SK-N-SH (cell line): Measurements from ENCODE around the gene CIROP. TPM values are rescaled to one million over a fixed set of nuclear protein-coding genes. Genes with fewer than 3 reads are reported as not detected.

Experiments
- CTCF ChIA-PET: fragments of 300-600, 350-600 bp; formaldehyde crosslinking; extraction: SDS; loops from one replicate; lab custom pipeline; 2021; lab: Yijun Ruan, JAX
- POLR2A ChIA-PET: fragments of 350-600 bp; sonication (Branson Sonifier 250); formaldehyde crosslinking; extraction: SDS; loops from one replicate; lab custom pipeline; 2020; ENCODE audit warnings: antibody characterized with exemption, inconsistent platforms; lab: Yijun Ruan, JAX
- DNase-seq: peaks from one replicate; pipeline ENCODE4 v3.0.0; 2012
- H2AFZ ChIP-seq: fragments of 200-600 bp; sonication (generic); 2 replicates; pipeline ENCODE4 v1.8.1; 2016; ENCODE audit warnings: antibody characterized with exemption, mild to moderate bottlenecking, low read depth
- H3F3A ChIP-seq: fragments of 200-600 bp; sonication (generic); replicated peaks from 2 replicates; pipeline ENCODE3; 2016; ENCODE audit warnings: antibody characterized with exemption, mild to moderate bottlenecking; ENCODE audit not compliant: insufficient read depth
- H3K27ac ChIP-seq, 2 experiments: fragments of 200-500 bp in 1 of 2; fragments of 200-600 bp in 1 of 2; sonication (Bioruptor generic) in 1 of 2; sonication (generic), shearing (Covaris generic) in 1 of 2; 2 replicates each; pipeline versions ENCODE4 v1.5.1 to v1.6.1; 2014 to 2016; ENCODE audit warnings: low read depth in 2 of 2, inconsistent platforms in 1 of 2, low read length in 1 of 2, mild to moderate bottlenecking in 1 of 2, mixed read lengths in 1 of 2
- H3K27me3 ChIP-seq: fragments of 200-600 bp; sonication (generic), shearing (Covaris generic); 2 replicates; pipeline ENCODE4 v1.6.1; 2016; ENCODE audit warnings: mixed run types; ENCODE audit not compliant: insufficient read depth
- H3K36me3 ChIP-seq, 2 experiments: fragments of 200-500 bp in 1 of 2; fragments of 200-600 bp in 1 of 2; sonication (Bioruptor generic) in 1 of 2; sonication (generic) in 1 of 2; replicated peaks in 1 of 2; 2 replicates each; pipeline versions ENCODE3 to v1.5.1; 2014 to 2016; ENCODE audit warnings: low read length in 1 of 2, mild to moderate bottlenecking in 1 of 2; ENCODE audit not compliant: insufficient read depth in 2 of 2, control insufficient read depth in 1 of 2
- H3K4me1 ChIP-seq, 2 experiments: fragments of 200-500 bp in 1 of 2; fragments of 200-600 bp in 1 of 2; sonication (Bioruptor generic) in 1 of 2; sonication (generic), shearing (Covaris generic) in 1 of 2; 2 replicates each; pipeline versions ENCODE4 v1.5.1 to v1.6.1; 2014 to 2016; ENCODE audit warnings: low read depth in 1 of 2, low read length in 1 of 2, mixed run types in 1 of 2; ENCODE audit not compliant: insufficient read depth in 2 of 2, control insufficient read depth in 1 of 2
- H3K4me2 ChIP-seq: fragments of 200-600 bp; sonication (generic), shearing (Covaris generic); 2 replicates; pipeline ENCODE4 v1.6.1; 2017; ENCODE audit warnings: mixed run types
- H3K4me3 ChIP-seq, 2 experiments: fragments of 200-500 bp in 1 of 2; fragments of 200-600 bp in 1 of 2; sonication (Bioruptor generic) in 1 of 2; sonication (generic), shearing (Covaris generic) in 1 of 2; 2 replicates each; pipeline versions ENCODE4 v1.5.1 to v1.8.1; 2014 to 2016; ENCODE audit warnings: low read depth in 2 of 2, inconsistent platforms in 1 of 2, low read length in 1 of 2, mild to moderate bottlenecking in 1 of 2, mixed read lengths in 1 of 2, moderate library complexity in 1 of 2
- H3K79me2 ChIP-seq: fragments of 200-600 bp; sonication (generic); 2 replicates; pipeline ENCODE4 v1.8.1; 2017; ENCODE audit warnings: mild to moderate bottlenecking; ENCODE audit not compliant: insufficient read depth
- H3K9ac ChIP-seq: fragments of 200-600 bp; sonication (generic); 2 replicates; pipeline ENCODE4 v1.6.1; 2017; ENCODE audit warnings: mixed run types
- H3K9me2 ChIP-seq: fragments of 200-600 bp; sonication (generic); 2 replicates; pipeline ENCODE4 v1.6.1; 2017; ENCODE audit warnings: mixed run types
- H3K9me3 ChIP-seq: fragments of 200-600 bp; sonication (generic); 2 replicates; pipeline ENCODE4 v1.6.1; 2017; ENCODE audit warnings: mixed run types, mild to moderate bottlenecking, moderate library complexity
- H4K20me1 ChIP-seq: fragments of 200-600 bp; sonication (generic); 2 replicates; pipeline ENCODE4 v1.6.1; 2017; ENCODE audit warnings: mild to moderate bottlenecking, mixed run types; ENCODE audit not compliant: insufficient read depth
- FOSL2 ChIP-seq: IDR thresholded peaks from 2 replicates; pipeline ENCODE4 v1.4.0; 2012; ENCODE audit warnings: low read depth, mild to moderate bottlenecking, moderate library complexity, borderline replicate concordance
- FOXJ3 ChIP-seq: sonication (generic); formaldehyde crosslinking; IDR thresholded peaks from 2 replicates; pipeline ENCODE4 v1.5.1; 2020; ENCODE audit warnings: mild to moderate bottlenecking, missing genetic modification reagents
- FOXM1 ChIP-seq: IDR thresholded peaks from 2 replicates; pipeline ENCODE4 v1.4.0; 2012; ENCODE audit warnings: low read depth, mild to moderate bottlenecking
- GABPA ChIP-seq: IDR thresholded peaks from 2 replicates; pipeline ENCODE4 v1.4.0; 2012; ENCODE audit warnings: low read depth, mild to moderate bottlenecking
- GATA2 ChIP-seq: sonication (generic); formaldehyde crosslinking; IDR thresholded peaks from 2 replicates; pipeline ENCODE4 v1.5.0; 2020; ENCODE audit warnings: mild to moderate bottlenecking, missing genetic modification reagents
- JUND ChIP-seq: IDR thresholded peaks from 2 replicates; pipeline ENCODE4 v1.4.0; 2012
- MAX ChIP-seq: IDR thresholded peaks from 2 replicates; pipeline ENCODE4 v1.4.0; 2012; ENCODE audit warnings: low read depth
- MXI1 ChIP-seq: IDR thresholded peaks from 2 replicates; pipeline ENCODE4 v1.6.1; 2012; ENCODE audit warnings: mild to moderate bottlenecking, low read depth, low read length, improper control_type of control experiment
- NFIC ChIP-seq: IDR thresholded peaks from 2 replicates; pipeline ENCODE4 v1.4.0; 2012; ENCODE audit warnings: borderline replicate concordance
- RAD21 ChIP-seq: IDR thresholded peaks from 2 replicates; pipeline ENCODE4 v1.6.1; 2012; ENCODE audit warnings: mild to moderate bottlenecking, low read length
- RXRA ChIP-seq: IDR thresholded peaks from 2 replicates; pipeline ENCODE4 v1.4.0; 2012; ENCODE audit warnings: low read depth, mild to moderate bottlenecking, borderline replicate concordance
- SIN3A ChIP-seq: IDR thresholded peaks from 2 replicates; pipeline ENCODE4 v1.6.1; 2012; ENCODE audit warnings: low read depth, mild to moderate bottlenecking, low read length, moderate library complexity, borderline replicate concordance
- SMC3 ChIP-seq: IDR thresholded peaks from 2 replicates; pipeline ENCODE4 v1.6.1; 2012; ENCODE audit warnings: low read depth, low read length, improper control_type of control experiment
- TAF1 ChIP-seq: IDR thresholded peaks from 2 replicates; pipeline ENCODE4 v1.6.1; 2012; ENCODE audit warnings: low read depth, mild to moderate bottlenecking, low read length, moderate library complexity, borderline replicate concordance
- TEAD4 ChIP-seq: IDR thresholded peaks from 2 replicates; pipeline ENCODE4 v1.4.0; 2012; ENCODE audit warnings: mild to moderate bottlenecking, borderline replicate concordance; ENCODE audit not compliant: insufficient read depth
- ZBTB33 ChIP-seq: IDR thresholded peaks from 2 replicates; pipeline ENCODE4 v1.4.0; 2012; ENCODE audit warnings: low read depth, borderline replicate concordance
- WGBS: methylation state at CpG from one replicate; pipeline ENCODE4 v1.1.6; 2017; ENCODE audit warnings: low lambda C conversion rate; 5-methylcytosine and 5-hydroxymethylcytosine counted together
- polyA plus RNA-seq, 3 experiments: library from polyadenylated mRNA; depleted of rRNA; stranded (reverse); fragments of >200 nt; gene quantifications; 2 replicates each; pipeline ENCODE4 v1.2.3, GENCODE V29; 2012

Gene CIROP
- polyA plus RNA-seq, 1 of the 3 experiments (the other 2 are of a cell fraction), result not detected

GRCh38 chr14:23114120-23114458 lies 9.3 kb upstream of the CIROP start:
- H3F3A ChIP-seq, result peaks cover 3% of the 10 kb centered on the region
- WGBS, result 63% methylated on average over 5 of the region's 5 CpGs
- peak overlapping the region in 1 of 2 experiments; percentile 80; a peak in 2 of 4 replicates for H3K27ac ChIP-seq
- no peak for DNase-seq
- peaks cover 0 to 14% of the 10 kb centered on the region in 2 experiments; a peak in 3 of 4 replicates for H3K4me1 ChIP-seq
- H3K27me3 ChIP-seq, result peaks cover 11% of the 10 kb centered on the region; the same call in 1 of the 2 replicates
- H3K4me2 ChIP-seq, result peak overlapping the region; percentile 74; the same call in 1 of the 2 replicates
- no peaks in the 10 kb centered on the region for H3K79me2 ChIP-seq
- H3K9me2 ChIP-seq, result no peaks in the 10 kb centered on the region
- no peak overlapping the region for H2AFZ ChIP-seq
- CTCF ChIA-PET, result interaction anchor here (1.0 to 19.7 kb wide), 2 partner anchors 10 to 69 kb away, joined by 4 to 495 read pairs; partner anchors contain the start of gene SLC7A8
- no peaks in the 10 kb centered on the region for H4K20me1 ChIP-seq
- POLR2A ChIA-PET, result interaction anchor here (1.7 kb wide), 1 partner anchor 19 kb away, joined by 6 read pairs; the partner anchor contains the start of genes ACIN1 and C14orf119
- H3K36me3 ChIP-seq, result no peaks in the 10 kb centered on the region
- H3K9me3 ChIP-seq, result no peaks in the 10 kb centered on the region
- no peak overlapping the region for H3K4me3 ChIP-seq
- no peak for TF ChIP-seq MXI1
- TF ChIP-seq NFIC, result no peak
- no peak overlapping the region for H3K9ac ChIP-seq

- no peaks in the 10 kb centered on the region for H3K36me3 ChIP-seq
- H3F3A ChIP-seq, result peaks cover 3% of the 10 kb centered on the region
- H3K4me1 ChIP-seq, result peaks cover 0 to 14% of the 10 kb centered on the region in 2 experiments; a peak in 3 of 4 replicates
- no peak overlapping the region for H3K4me3 ChIP-seq
- H2AFZ ChIP-seq, result no peak overlapping the region
- no peak overlapping the region for H3K27ac ChIP-seq
- TF ChIP-seq JUND, result no peak
- TF ChIP-seq FOSL2, result no peak
- TF ChIP-seq GABPA, result no peak
- TF ChIP-seq MAX, result no peak
- no peak for TF ChIP-seq TAF1
- TF ChIP-seq FOXJ3, result no peak
- no peak for TF ChIP-seq RXRA
- no peak for TF ChIP-seq SIN3A
- TF ChIP-seq GATA2 (CRISPR knock-in tag), result no peak
- TF ChIP-seq NFIC, result no peak
- TF ChIP-seq SMC3, result no peak
- TF ChIP-seq FOXM1, result no peak
- no peak for TF ChIP-seq RAD21
- TF ChIP-seq TEAD4, result no peak
- no peak for TF ChIP-seq ZBTB33
- peaks cover 11% of the 10 kb centered on the region; the same call in 1 of the 2 replicates for H3K27me3 ChIP-seq
- no peaks in the 10 kb centered on the region for H3K79me2 ChIP-seq
- ChIA-PET CTCF (interaction anchor here (1.0 to 19.7 kb wide), 4 partner anchors 13 to 70 kb away, joined by 3 to 495 read pairs (median 4); partner anchors contain the start of genes ACIN1, C14orf119 and SLC7A8), POLR2A (interaction anchor here (1.7 kb wide), 1 partner anchor 19 kb away, joined by 6 read pairs; the partner anchor contains the start of genes ACIN1 and C14orf119)
- H3K9ac ChIP-seq, result no peak overlapping the region
- no peak for DNase-seq
- 73% methylated on average over 6 of the region's 10 CpGs for WGBS
- no peak overlapping the region; the same call in 1 of the 2 replicates for H3K4me2 ChIP-seq
- H3K9me3 ChIP-seq, result no peaks in the 10 kb centered on the region
- no peaks in the 10 kb centered on the region for H4K20me1 ChIP-seq
- no peaks in the 10 kb centered on the region for H3K9me2 ChIP-seq
Measured at GRCh38 chr14:23113431-23114119, 8.8 kb upstream of the CIROP start.
